Measurements from ENCODE around the gene SPON1. TPM values are rescaled to one million over a fixed set of nuclear protein-coding genes. Genes with fewer than 3 reads are reported as not detected.

Gene SPON1
- total RNA-seq, 1 donor: 0.72 TPM

- Histone ChIP-seq H3K27ac (ENCODE audit: low read depth, low read length) (peak overlapping the region; percentile 37), H3K36me3 (ENCODE audit: insufficient read depth, low read length) (no peaks in the 10 kb centered on the region), H3K4me3 (ENCODE audit: insufficient read depth, low read length) (no peak overlapping the region), H3K4me2 (ENCODE audit: insufficient read depth, low read length) (peak overlapping the region; percentile 28), H3K27me3 (ENCODE audit: insufficient read depth, low read length) (no peaks in the 10 kb centered on the region), H4K20me1 (ENCODE audit: insufficient read depth, low read length) (peaks cover 17% of the 10 kb centered on the region), H3K79me2 (ENCODE audit: insufficient read depth, low read length) (peaks cover 97% of the 10 kb centered on the region), H3K9me3 (ENCODE audit: low read depth, low read length) (no peaks in the 10 kb centered on the region), H2AFZ (ENCODE audit: low read length) (no peak overlapping the region), H3K4me1 (ENCODE audit: insufficient read depth, low read length) (peaks cover 23% of the 10 kb centered on the region)
- no peak for TF ChIP-seq CTCF (IDR thresholded peaks at IDR 0.05; ENCODE audit: extremely low read depth, low read depth, low read length)
- DNase-seq (ENCODE audit: insufficient read length, low spot score, missing footprints): no peak
Measured at GRCh38 chr11:14299921-14300320, 337.4 kb downstream of the SPON1 start.

- DNase-seq (ENCODE audit: insufficient read length, low spot score, missing footprints): peak; percentile 85
- no peaks in the 10 kb centered on the region for H3K36me3 ChIP-seq (ENCODE audit: insufficient read depth, low read length)
- peak overlapping the region; percentile 45 for H3K4me2 ChIP-seq (ENCODE audit: insufficient read depth, low read length)
- peaks cover 99% of the 10 kb centered on the region for H3K79me2 ChIP-seq (ENCODE audit: insufficient read depth, low read length)
- H3K4me3 ChIP-seq (ENCODE audit: insufficient read depth, low read length): no peak overlapping the region
- H3K9me3 ChIP-seq (ENCODE audit: low read depth, low read length): no peaks in the 10 kb centered on the region
- peak overlapping the region; percentile 42 for H3K27ac ChIP-seq (ENCODE audit: low read depth, low read length)
- TF ChIP-seq CTCF (IDR thresholded peaks at IDR 0.05; ENCODE audit: extremely low read depth, low read depth, low read length): peak; percentile 85
- H4K20me1 ChIP-seq (ENCODE audit: insufficient read depth, low read length): peaks cover 19% of the 10 kb centered on the region
- no peaks in the 10 kb centered on the region for H3K27me3 ChIP-seq (ENCODE audit: insufficient read depth, low read length)
- H3K4me1 ChIP-seq (ENCODE audit: insufficient read depth, low read length): peaks cover 23% of the 10 kb centered on the region
- no peak overlapping the region for H2AFZ ChIP-seq (ENCODE audit: low read length)
Measured at GRCh38 chr11:14300661-14301304, 338.3 kb downstream of the SPON1 start.

DNA sequence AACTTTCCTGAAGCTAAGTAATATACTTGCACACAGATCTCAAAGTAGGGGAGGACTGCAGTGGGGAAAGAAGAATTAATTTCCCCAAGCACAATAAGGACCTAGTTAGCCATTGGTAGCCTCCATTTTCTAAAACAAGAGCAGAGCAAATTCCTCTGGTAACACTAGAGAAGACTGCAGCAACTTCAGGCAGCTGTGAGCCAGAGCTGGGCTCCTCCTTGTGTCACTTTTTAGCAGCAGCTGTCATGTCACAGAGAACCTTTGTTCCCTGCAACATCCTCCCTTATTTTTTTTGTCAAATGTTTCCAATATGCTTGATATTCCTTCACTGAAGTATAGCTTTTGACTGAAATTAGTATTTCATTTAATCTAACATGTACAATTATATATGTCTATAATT, 342.1 kb downstream of the SPON1 start:
- Histone ChIP-seq H3K79me2 (ENCODE audit: insufficient read depth, low read length) (peaks cover 99% of the 10 kb centered on the region), H4K20me1 (ENCODE audit: insufficient read depth, low read length) (peaks cover 46% of the 10 kb centered on the region), H3K36me3 (ENCODE audit: insufficient read depth, low read length) (no peaks in the 10 kb centered on the region), H3K9me3 (ENCODE audit: low read depth, low read length) (no peaks in the 10 kb centered on the region), H2AFZ (ENCODE audit: low read length) (no peak overlapping the region), H3K4me3 (ENCODE audit: insufficient read depth, low read length) (no peak overlapping the region), H3K4me2 (ENCODE audit: insufficient read depth, low read length) (no peak overlapping the region), H3K27ac (ENCODE audit: low read depth, low read length) (no peak overlapping the region), H3K27me3 (ENCODE audit: insufficient read depth, low read length) (no peaks in the 10 kb centered on the region), H3K4me1 (ENCODE audit: insufficient read depth, low read length) (peaks cover 40% of the 10 kb centered on the region)
- DNase-seq (ENCODE audit: insufficient read length, low spot score, missing footprints): no peak
- TF ChIP-seq CTCF (IDR thresholded peaks at IDR 0.05; ENCODE audit: extremely low read depth, low read depth, low read length): no peak

DNA sequence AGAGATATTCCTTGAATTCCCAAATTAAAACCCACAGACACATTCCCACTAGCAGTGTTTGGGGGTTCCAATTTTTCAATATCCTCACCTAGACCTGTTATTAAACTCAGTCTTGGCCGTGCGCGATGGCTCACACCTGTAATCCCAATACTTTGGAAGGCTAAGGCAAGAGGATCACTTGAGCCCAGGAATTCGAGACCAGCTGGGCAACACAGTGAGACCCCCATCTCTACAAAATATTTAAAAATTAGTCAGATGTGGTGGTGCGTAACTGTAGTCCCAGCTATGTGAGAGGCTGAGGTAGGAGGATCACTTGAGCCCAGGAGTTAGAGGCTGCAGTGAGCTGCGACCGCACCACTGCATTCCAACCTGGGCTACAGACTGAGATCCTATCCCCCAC, 343.1 kb downstream of the SPON1 start:
- DNase-seq (ENCODE audit: insufficient read length, low spot score, missing footprints): no peak
- peaks cover 99% of the 10 kb centered on the region for H3K79me2 ChIP-seq (ENCODE audit: insufficient read depth, low read length)
- TF ChIP-seq CTCF (IDR thresholded peaks at IDR 0.05; ENCODE audit: extremely low read depth, low read depth, low read length): no peak
- no peaks in the 10 kb centered on the region for H3K9me3 ChIP-seq (ENCODE audit: low read depth, low read length)
- H3K36me3 ChIP-seq (ENCODE audit: insufficient read depth, low read length): no peaks in the 10 kb centered on the region
- H3K4me1 ChIP-seq (ENCODE audit: insufficient read depth, low read length): peaks cover 40% of the 10 kb centered on the region
- no peak overlapping the region for H3K27ac ChIP-seq (ENCODE audit: low read depth, low read length)
- H3K4me3 ChIP-seq (ENCODE audit: insufficient read depth, low read length): no peak overlapping the region
- no peaks in the 10 kb centered on the region for H3K27me3 ChIP-seq (ENCODE audit: insufficient read depth, low read length)
- H2AFZ ChIP-seq (ENCODE audit: low read length): no peak overlapping the region
- H3K4me2 ChIP-seq (ENCODE audit: insufficient read depth, low read length): no peak overlapping the region
- peaks cover 47% of the 10 kb centered on the region for H4K20me1 ChIP-seq (ENCODE audit: insufficient read depth, low read length)
